ENCODE results near the gene TEX52.

The TEX52 gene

DNA sequence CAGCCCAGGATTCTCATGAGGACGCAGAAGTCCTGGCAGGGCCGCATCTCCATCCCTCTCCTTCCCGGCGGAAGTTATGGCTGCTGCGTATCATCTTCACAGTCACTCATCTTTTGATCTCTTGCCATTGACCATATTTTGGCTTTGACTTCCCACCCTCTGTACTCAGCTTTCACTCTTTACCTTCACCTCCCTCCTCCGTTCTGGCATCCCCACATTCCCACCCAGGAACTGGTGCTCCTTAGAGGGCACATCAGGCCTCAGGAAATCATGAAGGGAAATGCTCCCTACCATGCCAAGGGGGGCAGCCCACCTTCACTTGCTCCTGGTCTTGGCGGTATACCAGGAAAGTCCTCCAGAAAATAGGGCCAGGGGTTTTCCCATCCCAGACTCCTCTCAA, 1.3 kb downstream of the TEX52 start:
- no peak overlapping the region for H3K9ac ChIP-seq (ENCODE audit: low read depth, low read length)
- H3K4me1 ChIP-seq (ENCODE audit: insufficient read depth, low read length) = no peaks in the 10 kb centered on the region
- H3K9me3 ChIP-seq (ENCODE audit: control insufficient read depth, insufficient read depth, low read length) = no peaks in the 10 kb centered on the region
- H3K36me3 ChIP-seq (ENCODE audit: insufficient read depth, low read length) = peaks cover 15% of the 10 kb centered on the region

DNA sequence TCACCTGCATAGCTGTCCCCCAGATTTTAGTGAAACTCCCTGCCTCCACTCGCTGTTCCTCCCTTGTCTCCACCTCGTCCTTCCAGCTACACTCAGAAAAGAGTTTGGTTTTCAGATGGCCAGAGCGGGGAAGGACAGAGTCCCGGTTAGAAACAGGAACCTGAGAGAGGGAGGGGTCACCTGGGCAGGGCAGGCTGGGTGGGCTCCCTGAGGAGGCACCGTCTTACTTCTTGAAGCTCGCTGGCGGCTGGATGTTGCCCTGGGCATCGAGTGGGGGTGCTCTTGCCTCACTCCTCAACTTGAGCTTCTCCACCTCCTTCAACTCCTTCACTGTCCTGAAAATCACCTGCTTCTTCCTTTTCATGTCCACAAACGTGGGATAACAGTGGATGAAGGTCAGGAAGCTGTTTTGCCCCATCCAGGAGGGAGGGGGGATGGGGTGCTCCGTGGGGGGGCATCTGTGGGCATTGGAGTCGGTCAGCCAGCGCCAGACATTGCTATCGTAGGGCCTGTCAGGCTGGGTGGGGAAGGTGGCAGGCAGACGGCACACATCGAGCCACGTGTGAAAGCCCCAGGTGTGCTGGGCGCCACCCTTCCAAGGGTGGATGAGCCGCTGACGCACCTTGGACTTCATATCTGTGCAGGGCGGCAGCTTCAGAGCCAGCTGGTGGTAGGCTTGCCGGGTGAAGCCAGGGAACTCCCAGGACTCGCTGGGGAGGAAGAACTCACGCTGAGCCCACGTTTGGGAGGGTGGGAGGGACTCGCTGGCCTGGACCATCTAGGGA, 2.0 kb downstream of the TEX52 start:
- Histone ChIP-seq H3K9me3 (ENCODE audit: control insufficient read depth, insufficient read depth, low read length) (no peaks in the 10 kb centered on the region), H3K9ac (ENCODE audit: low read depth, low read length) (no peak overlapping the region), H3K4me1 (ENCODE audit: insufficient read depth, low read length) (peaks cover 2% of the 10 kb centered on the region; the same call in 1 of the 2 replicates), H3K36me3 (ENCODE audit: insufficient read depth, low read length) (peaks cover 9% of the 10 kb centered on the region)

- Histone ChIP-seq H3K36me3 (ENCODE audit: insufficient read depth, low read length) (no peaks in the 10 kb centered on the region; the same call in 1 of the 2 replicates), H3K4me1 (ENCODE audit: insufficient read depth, low read length) (peaks cover 7% of the 10 kb centered on the region; the same call in 1 of the 2 replicates), H3K9ac (ENCODE audit: low read depth, low read length) (no peak overlapping the region), H3K9me3 (ENCODE audit: control insufficient read depth, insufficient read depth, low read length) (no peaks in the 10 kb centered on the region)
These were observed 3.2 kb downstream of the TEX52 start for GRCh38 chr12:2853626-2854025.

DNA sequence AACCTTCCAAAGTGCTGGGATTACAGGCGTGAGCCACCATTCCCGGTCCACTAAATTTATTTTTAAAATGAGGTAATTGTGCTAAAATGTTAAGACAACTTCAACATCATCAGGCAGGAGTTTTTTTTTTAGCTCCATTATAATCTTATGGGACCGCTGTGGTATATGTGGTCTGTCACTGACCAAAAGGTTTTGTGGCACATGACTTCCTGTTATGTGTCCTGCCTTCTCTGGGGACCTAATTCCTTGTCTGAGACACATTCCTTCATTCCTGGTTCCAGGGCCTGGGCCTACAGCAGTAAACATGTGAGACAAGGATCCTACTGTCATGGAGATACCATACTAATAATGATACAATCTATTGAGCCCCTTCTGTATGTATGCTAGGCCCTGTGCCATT, 4.9 kb downstream of the TEX52 start:
- Histone ChIP-seq H3K4me1 (ENCODE audit: insufficient read depth, low read length) (peaks cover 7% of the 10 kb centered on the region; the same call in 1 of the 2 replicates), H3K36me3 (ENCODE audit: insufficient read depth, low read length) (no peaks in the 10 kb centered on the region), H3K9me3 (ENCODE audit: control insufficient read depth, insufficient read depth, low read length) (no peaks in the 10 kb centered on the region), H3K9ac (ENCODE audit: low read depth, low read length) (no peak overlapping the region)

DNA sequence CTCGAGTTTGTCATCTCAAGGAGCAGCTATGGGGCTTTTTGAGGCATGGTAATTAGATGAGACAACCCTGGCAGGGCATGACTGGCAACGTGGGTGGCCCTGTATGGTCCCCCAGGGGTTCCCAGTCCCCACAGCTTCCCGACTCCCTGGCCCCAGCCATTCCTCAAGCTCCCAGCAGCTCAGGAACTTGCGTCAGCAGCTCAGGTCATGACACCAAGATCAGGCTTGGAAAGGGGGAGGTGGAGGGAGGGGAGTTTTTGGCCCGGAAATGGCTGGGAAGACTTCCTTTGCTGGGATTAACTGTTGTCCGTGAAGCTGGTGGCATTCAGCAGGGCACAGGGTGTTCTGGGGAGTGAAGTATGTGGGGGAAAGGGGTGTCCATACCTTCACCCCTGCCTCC, 11.6 kb downstream of the TEX52 start:
- Histone ChIP-seq H3K9me3 (ENCODE audit: control insufficient read depth, insufficient read depth, low read length) (no peaks in the 10 kb centered on the region), H3K36me3 (ENCODE audit: insufficient read depth, low read length) (no peaks in the 10 kb centered on the region), H3K9ac (ENCODE audit: low read depth, low read length) (no peak overlapping the region), H3K4me1 (ENCODE audit: insufficient read depth, low read length) (peaks cover 13% of the 10 kb centered on the region; the same call in 1 of the 2 replicates)

GRCh38 chr12:2844786-2845185, 12.1 kb downstream of the TEX52 start:
- H3K9ac ChIP-seq (ENCODE audit: low read depth, low read length) = no peak overlapping the region
- H3K9me3 ChIP-seq (ENCODE audit: control insufficient read depth, insufficient read depth, low read length) = no peaks in the 10 kb centered on the region
- peaks cover 10% of the 10 kb centered on the region; the same call in 1 of the 2 replicates for H3K4me1 ChIP-seq (ENCODE audit: insufficient read depth, low read length)
- peaks cover under 1% of the 10 kb centered on the region; the same call in 1 of the 2 replicates for H3K36me3 ChIP-seq (ENCODE audit: insufficient read depth, low read length)

DNA sequence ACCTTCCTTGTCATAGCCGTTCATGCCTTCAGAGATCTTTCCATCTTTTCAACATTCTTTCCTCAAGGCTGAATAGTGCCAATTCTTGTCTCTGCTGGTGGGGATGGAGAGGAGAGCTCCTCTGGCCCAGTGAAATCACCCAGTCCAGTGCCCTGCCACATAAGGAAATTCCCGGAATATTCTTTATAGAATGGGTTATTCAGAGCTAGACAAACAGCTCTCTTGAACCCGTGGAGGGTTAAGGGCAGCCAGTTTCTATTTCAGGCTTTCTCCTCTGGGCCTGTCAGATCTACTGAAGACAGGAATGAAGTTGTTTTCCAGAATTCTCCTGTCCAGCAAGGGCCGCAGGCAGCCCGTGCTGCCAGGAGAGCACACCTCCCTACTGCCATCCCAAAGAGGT, 13.9 kb downstream of the TEX52 start:
- Histone ChIP-seq H3K9me3 (ENCODE audit: control insufficient read depth, insufficient read depth, low read length) (no peaks in the 10 kb centered on the region), H3K9ac (ENCODE audit: low read depth, low read length) (no peak overlapping the region), H3K4me1 (ENCODE audit: insufficient read depth, low read length) (peaks cover 6% of the 10 kb centered on the region; the same call in 1 of the 2 replicates)

DNA sequence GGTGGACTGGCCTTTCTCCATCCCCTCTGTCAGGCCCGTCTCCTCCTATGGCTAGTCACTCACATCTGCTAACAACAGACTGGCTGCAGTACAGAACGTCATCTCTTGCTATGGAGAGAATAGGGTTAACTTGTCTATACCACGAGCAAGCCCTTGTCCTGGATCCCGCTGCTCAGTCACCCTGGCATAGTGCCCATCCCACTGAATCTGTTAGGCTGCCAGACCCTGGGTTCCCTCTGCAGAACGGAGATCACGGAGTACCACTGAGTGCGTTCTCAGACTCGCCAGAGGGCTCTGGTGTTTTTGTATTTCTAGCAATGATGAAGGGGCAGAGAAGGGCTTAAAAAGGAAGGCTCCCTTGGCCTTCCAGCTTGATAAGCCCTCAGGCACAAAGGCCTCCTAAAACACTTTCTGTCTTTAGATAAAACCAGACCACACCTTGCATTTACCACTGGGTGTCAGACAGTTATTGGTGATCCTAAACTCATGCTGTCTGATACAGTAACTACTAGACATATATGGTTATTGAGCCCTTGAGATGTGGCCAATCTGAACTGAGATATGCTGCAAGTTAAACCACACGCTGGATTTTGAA, 15.7 kb downstream of the TEX52 start:
- no peak overlapping the region for H3K9ac ChIP-seq (ENCODE audit: low read depth, low read length)
- H3K4me1 ChIP-seq (ENCODE audit: insufficient read depth, low read length) = peaks cover 6% of the 10 kb centered on the region; the same call in 1 of the 2 replicates
- no peaks in the 10 kb centered on the region for H3K9me3 ChIP-seq (ENCODE audit: control insufficient read depth, insufficient read depth, low read length)
- H3K36me3 ChIP-seq (ENCODE audit: insufficient read depth, low read length) = peaks cover 2% of the 10 kb centered on the region; the same call in 1 of the 2 replicates

More for the DNA sequence above, 13.9 kb downstream of the TEX52 start:
- peaks cover 2% of the 10 kb centered on the region; the same call in 1 of the 2 replicates for H3K36me3 ChIP-seq (ENCODE audit: insufficient read depth, low read length)

- peaks cover 2% of the 10 kb centered on the region; the same call in 1 of the 2 replicates for H3K36me3 ChIP-seq (ENCODE audit: insufficient read depth, low read length)
These were observed 20.3 kb downstream of the TEX52 start for GRCh38 chr12:2836574-2836973.

DNA sequence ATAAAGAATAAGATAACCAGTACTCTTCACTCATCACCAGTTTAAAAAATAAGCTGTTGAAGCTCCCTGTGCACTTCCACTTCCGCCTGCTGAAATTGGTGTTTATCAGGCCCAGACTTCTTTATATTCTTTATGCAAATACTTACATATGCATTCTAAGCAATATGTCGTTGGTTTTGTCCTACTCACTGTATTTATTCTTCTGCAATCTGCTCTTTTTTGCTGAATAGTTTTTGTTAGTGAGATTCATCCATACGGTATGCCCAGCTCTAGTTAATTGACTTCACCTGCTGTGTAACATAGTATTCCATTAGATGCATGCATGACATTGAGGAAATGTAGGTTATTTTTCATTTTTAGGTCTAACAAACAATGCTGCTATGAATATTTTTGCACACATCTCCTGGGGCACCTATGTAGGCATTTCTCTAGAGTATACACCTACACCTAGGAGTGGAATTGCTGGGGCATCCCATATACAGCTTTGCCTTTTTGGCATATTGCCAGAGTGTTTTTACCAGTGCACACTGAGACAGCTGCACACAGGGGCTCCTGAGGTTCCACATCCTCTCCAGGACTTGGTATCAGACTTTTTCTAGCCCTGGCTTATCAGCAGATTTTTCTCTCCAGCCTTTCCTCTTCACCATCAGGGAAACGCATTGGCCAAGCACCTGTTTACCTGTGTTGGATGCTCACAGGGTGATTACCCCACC, 21.0 kb downstream of the TEX52 start:
- H3K9me3 ChIP-seq (ENCODE audit: control insufficient read depth, insufficient read depth, low read length) = no peaks in the 10 kb centered on the region
- H3K36me3 ChIP-seq (ENCODE audit: insufficient read depth, low read length) = peaks cover 2% of the 10 kb centered on the region; the same call in 1 of the 2 replicates
- peaks cover 15% of the 10 kb centered on the region; the same call in 1 of the 2 replicates for H3K4me1 ChIP-seq (ENCODE audit: insufficient read depth, low read length)
- H3K9ac ChIP-seq (ENCODE audit: low read depth, low read length) = no peak overlapping the region

More at GRCh38 chr12:2836574-2836973, 20.3 kb downstream of the TEX52 start:
- H3K4me1 ChIP-seq (ENCODE audit: insufficient read depth, low read length) = peaks cover 15% of the 10 kb centered on the region; the same call in 1 of the 2 replicates
- H3K9ac ChIP-seq (ENCODE audit: low read depth, low read length) = no peak overlapping the region
- H3K9me3 ChIP-seq (ENCODE audit: control insufficient read depth, insufficient read depth, low read length) = no peaks in the 10 kb centered on the region

- Histone ChIP-seq H3K4me1 (ENCODE audit: insufficient read depth, low read length) (peaks cover 15% of the 10 kb centered on the region; the same call in 1 of the 2 replicates), H3K36me3 (ENCODE audit: insufficient read depth, low read length) (peaks cover 2% of the 10 kb centered on the region; the same call in 1 of the 2 replicates), H3K9ac (ENCODE audit: low read depth, low read length) (peak within 1 kb of the TSS; percentile 8; the same call in 1 of the 2 replicates), H3K9me3 (ENCODE audit: control insufficient read depth, insufficient read depth, low read length) (no peaks in the 10 kb centered on the region)
These were observed 22.0 kb downstream of the TEX52 start, which contains the start of gene NRIP2 for GRCh38 chr12:2834581-2835491. Gene NRIP2 (minus strand): TSS chr12:2835035. CDS start chr12:2834983, 52 bp downstream.

DNA sequence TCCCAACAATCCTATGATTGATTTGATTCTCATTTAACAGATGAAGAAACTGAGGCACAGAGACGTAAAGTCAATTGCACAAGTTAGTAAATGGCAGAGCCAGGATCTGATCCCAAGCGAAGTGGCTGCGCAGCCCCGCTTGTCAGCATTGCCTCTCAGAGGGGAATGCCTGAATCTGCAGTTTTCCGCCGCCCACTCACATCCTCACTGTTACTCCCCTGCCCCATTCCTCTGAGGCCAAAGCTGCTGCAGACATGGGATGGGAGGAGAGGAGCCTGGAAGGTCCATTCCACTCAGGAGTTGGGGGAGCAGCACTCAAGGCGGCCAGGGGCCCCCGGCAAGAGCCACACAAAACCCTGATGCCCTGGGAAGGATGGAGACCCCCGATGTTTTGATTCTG, 23.0 kb downstream of the TEX52 start:
- Histone ChIP-seq H3K4me1 (ENCODE audit: insufficient read depth, low read length) (peaks cover 15% of the 10 kb centered on the region; the same call in 1 of the 2 replicates), H3K36me3 (ENCODE audit: insufficient read depth, low read length) (no peaks in the 10 kb centered on the region), H3K9me3 (ENCODE audit: control insufficient read depth, insufficient read depth, low read length) (no peaks in the 10 kb centered on the region), H3K9ac (ENCODE audit: low read depth, low read length) (no peak overlapping the region)

DNA sequence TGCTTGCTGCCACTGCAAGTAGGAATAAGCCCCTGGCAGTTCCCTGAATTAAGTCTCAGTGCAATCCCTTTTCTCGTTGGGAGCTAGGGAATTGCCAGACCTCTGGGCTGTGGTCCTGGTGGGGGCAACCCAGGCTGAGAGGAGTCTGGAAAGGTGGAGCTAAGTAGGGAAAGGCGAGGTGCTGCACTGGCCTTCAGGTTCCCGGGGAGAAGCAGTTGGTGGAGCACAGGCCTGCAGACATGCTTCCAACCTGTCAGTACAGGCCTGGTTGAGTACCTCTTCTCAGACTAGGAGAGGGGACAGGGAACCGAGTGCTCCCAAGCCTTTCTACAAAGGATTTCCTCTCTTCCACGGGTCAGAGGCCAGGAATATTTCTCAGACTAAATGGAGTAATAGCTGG, 23.5 kb downstream of the TEX52 start:
- no peak overlapping the region for H3K9ac ChIP-seq (ENCODE audit: low read depth, low read length)
- H3K36me3 ChIP-seq (ENCODE audit: insufficient read depth, low read length) = no peaks in the 10 kb centered on the region
- H3K4me1 ChIP-seq (ENCODE audit: insufficient read depth, low read length) = peaks cover 15% of the 10 kb centered on the region; the same call in 1 of the 2 replicates
- H3K9me3 ChIP-seq (ENCODE audit: control insufficient read depth, insufficient read depth, low read length) = no peaks in the 10 kb centered on the region
